ENCODE measurements around the gene ITIH2.

ITIH2 gene

GRCh38 chr10:7792541-7792940 lies 89.4 kb downstream of the ITIH2 start:
- no peak for TF ChIP-seq CTCF (IDR thresholded peaks at IDR 0.05; ENCODE audit: insufficient read depth, low read length, missing control alignments)
- ChIA-PET CTCF (interaction anchor here (1.1 kb wide), 1 partner anchor 16 kb away, joined by 3 read pairs; no protein-coding TSS in a partner anchor), POLR2A (no interaction called here)
- H3K4me3 ChIP-seq (ENCODE audit: low read depth, low read length): no peak overlapping the region
- DNase-seq (ENCODE audit: low read depth, low spot score): no peak

DNA sequence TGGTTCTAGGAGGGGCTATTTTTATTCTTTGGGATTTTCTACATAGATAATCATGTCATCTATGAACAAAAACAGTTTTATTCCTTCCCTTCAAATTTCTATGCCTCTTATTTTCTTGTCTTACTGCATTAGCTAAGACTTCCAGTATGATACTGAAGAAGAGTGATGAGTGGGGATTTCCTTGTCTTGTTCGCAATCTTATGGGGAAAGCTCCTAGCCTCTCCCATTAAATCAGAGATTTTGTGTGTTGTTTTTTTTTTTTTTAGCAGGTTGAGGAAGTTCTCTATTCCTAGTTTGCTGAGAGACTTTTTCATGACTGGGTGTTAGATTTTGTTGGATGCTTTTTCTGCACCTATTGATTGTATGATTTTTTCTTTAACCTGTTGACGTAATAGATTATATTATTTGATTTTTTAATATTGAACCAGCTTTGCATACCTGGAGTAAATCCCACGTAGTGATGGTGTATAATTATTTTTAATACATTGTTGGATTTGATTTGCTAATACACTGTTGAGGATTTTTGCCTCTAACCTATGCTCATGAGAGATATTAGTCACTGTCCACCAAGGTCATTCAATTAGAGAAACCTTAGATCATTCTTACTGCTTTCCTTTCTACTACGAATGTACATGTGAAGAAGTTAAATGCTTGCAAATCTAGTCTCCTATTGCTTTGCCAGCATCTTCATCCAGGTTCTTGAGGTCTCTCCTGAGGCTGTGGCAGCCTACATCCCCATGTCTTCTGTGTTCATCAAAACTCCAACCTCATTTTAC lies 91.3 kb downstream of the ITIH2 start:
- no peak overlapping the region for H3K4me3 ChIP-seq (ENCODE audit: low read depth, low read length)
- CTCF ChIA-PET: interaction anchor here (1.2 to 1.3 kb wide), 2 partner anchors 25 to 38 kb away, joined by 3 read pairs; no protein-coding TSS in a partner anchor
- DNase-seq (ENCODE audit: low read depth, low spot score): no peak
- TF ChIP-seq CTCF (IDR thresholded peaks at IDR 0.05; ENCODE audit: insufficient read depth, low read length, missing control alignments): no peak
- POLR2A ChIA-PET: no interaction called here

DNA sequence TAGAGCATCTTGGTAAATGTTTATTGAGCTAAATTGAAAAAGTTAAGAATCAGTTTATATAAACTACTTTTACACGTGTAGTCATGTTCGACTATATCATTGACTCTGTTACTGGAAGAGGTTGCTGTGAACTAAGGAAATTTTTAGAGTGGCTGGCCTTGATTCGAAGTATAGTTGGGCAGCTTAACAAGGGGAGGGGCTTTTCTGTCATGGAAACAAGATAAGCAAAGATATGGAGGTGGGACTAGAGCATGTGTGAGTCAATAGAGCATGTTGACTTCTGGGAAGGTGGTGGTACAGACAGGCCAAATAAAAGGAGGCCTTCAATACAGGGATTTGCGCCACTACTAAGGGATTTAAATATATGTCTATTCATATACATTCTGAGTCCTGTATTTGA lies 92.5 kb downstream of the ITIH2 start:
- POLR2A ChIA-PET: no interaction called here
- CTCF ChIA-PET: interaction anchor here (1.3 to 1.5 kb wide), 2 partner anchors 23 to 39 kb away, joined by 3 to 5 read pairs; partner anchors contain the start of gene TAF3
- DNase-seq (ENCODE audit: low read depth, low spot score): no peak
- no peak overlapping the region for H3K4me3 ChIP-seq (ENCODE audit: low read depth, low read length)
- no peak for TF ChIP-seq CTCF (IDR thresholded peaks at IDR 0.05; ENCODE audit: insufficient read depth, low read length, missing control alignments)

GRCh38 chr10:7797582-7797981 lies 94.5 kb downstream of the ITIH2 start:
- peak; percentile 87 for DNase-seq (ENCODE audit: low read depth, low spot score)
- TF ChIP-seq CTCF (IDR thresholded peaks at IDR 0.05; ENCODE audit: insufficient read depth, low read length, missing control alignments): no peak
- ChIA-PET CTCF (interaction anchor here (1.2 kb wide), 1 partner anchor 22 kb away, joined by 3 read pairs; no protein-coding TSS in a partner anchor), POLR2A (interaction anchor here (0.5 to 2.9 kb wide), 4 partner anchors 9 to 59 kb away, joined by 4 to 19 read pairs (median 6); partner anchors contain the start of genes ATP5F1C, KIN and TAF3)
- H3K4me3 ChIP-seq (ENCODE audit: low read depth, low read length): no peak overlapping the region

All from AG04449 (cell line).